NT2/D1 (cell line): Measurements from ENCODE around the gene FAM13B.
"Not testable (repeated sequence)": the region's sequence is repeated elsewhere in the genome, so short reads cannot be mapped to it uniquely, and the experiment has no call there.

Source experiments
- DNase-seq: peaks from one replicate; pipeline ENCODE4 v3.0.0-alpha.2; 2011; ENCODE audit warnings: low read depth, low spot score
- H3K27me3 ChIP-seq: 2 replicates; pipeline ENCODE4 v1.6.0; 2011; ENCODE audit warnings: mild to moderate bottlenecking; ENCODE audit not compliant: insufficient read length, insufficient read depth
- H3K36me3 ChIP-seq: 2 replicates; pipeline ENCODE4 v1.6.1; 2011; ENCODE audit warnings: mild to moderate bottlenecking, low read length, mixed read lengths; ENCODE audit not compliant: insufficient read depth, insufficient read length
- H3K4me1 ChIP-seq: 2 replicates; pipeline ENCODE4 v1.5.1; 2011; ENCODE audit not compliant: insufficient read depth, insufficient read length
- H3K4me3 ChIP-seq: 2 replicates; pipeline ENCODE4 v1.5.1; 2011; ENCODE audit warnings: low read depth; ENCODE audit not compliant: insufficient read length
- H3K9ac ChIP-seq: 2 replicates; pipeline ENCODE4 v1.6.0; 2011; ENCODE audit warnings: low read depth; ENCODE audit not compliant: insufficient read length
- H3K9me3 ChIP-seq: 2 replicates; pipeline ENCODE4 v1.5.1; 2011; ENCODE audit warnings: mild to moderate bottlenecking, low read length; ENCODE audit not compliant: insufficient read depth
- SUZ12 ChIP-seq: IDR thresholded peaks from 2 replicates; pipeline ENCODE4 v1.6.1; 2011; ENCODE audit not compliant: insufficient read length, insufficient read depth; ENCODE audit errors: extremely low read depth
- YY1 ChIP-seq: IDR thresholded peaks from 2 replicates; pipeline ENCODE4 v1.6.1; 2011; ENCODE audit not compliant: insufficient read length, insufficient read depth
- ZNF274 ChIP-seq: IDR thresholded peaks from 2 replicates; pipeline ENCODE4 v1.6.1; 2011; ENCODE audit warnings: mild to moderate bottlenecking, low read depth, low read length

Gene FAM13B

DNA sequence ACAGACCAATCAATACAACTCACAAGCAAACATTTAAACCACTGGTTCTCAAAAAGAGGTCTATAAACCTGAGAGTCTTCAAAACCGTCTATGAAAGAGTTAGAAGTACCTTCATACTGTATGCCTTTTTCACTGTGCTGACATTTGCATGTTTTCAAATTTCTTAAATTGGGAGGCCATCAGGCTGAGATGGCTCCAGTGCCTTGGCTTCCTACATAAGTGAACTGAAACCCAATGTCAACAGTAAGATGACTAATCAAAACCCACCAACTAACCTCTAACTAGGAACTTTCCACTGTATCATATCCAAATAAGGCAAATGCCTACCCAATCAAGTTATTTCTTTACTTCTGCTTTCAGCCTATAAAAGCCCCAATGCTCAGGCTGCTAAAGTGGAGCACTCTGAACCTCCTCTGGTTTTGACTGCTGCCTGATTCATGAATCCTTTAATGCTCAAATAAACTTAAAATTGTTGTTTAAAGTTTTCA is 35.1 kb downstream of the FAM13B start:
- no peak for DNase-seq
- Histone ChIP-seq H3K9me3 (no peaks in the 10 kb centered on the region), H3K4me1 (no peaks in the 10 kb centered on the region), H3K4me3 (no peak overlapping the region), H3K36me3 (peaks cover 10% of the 10 kb centered on the region), H3K27me3 (no peaks in the 10 kb centered on the region), H3K9ac (no peak overlapping the region)
- no peak for TF ChIP-seq ZNF274
- no peak for TF ChIP-seq SUZ12
- no peak for TF ChIP-seq YY1

DNA sequence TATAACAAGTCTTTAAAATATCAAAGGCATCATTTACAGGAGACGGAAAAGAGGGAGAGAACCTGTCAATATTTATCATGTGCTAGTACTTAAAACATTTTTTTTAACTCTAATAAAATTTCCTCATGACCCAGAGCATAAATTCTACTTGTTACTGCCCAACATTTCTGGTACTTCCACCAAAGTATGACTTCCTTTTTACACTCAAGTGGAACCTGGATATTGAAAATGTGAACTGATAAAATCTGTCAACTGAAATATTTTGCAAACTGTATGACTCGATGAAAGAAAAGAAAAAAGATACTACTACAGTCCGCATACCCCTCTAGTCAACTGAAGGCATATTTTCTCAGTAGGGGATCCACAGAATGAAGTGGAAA is 37.1 kb downstream of the FAM13B start:
- peaks cover 13% of the 10 kb centered on the region for H3K36me3 ChIP-seq
- DNase-seq = no peak
- H3K4me1 ChIP-seq = no peaks in the 10 kb centered on the region
- H3K4me3 ChIP-seq = no peak overlapping the region
- no peaks in the 10 kb centered on the region for H3K9me3 ChIP-seq
- H3K27me3 ChIP-seq = no peaks in the 10 kb centered on the region
- no peak for TF ChIP-seq ZNF274
- no peak for TF ChIP-seq YY1
- no peak for TF ChIP-seq SUZ12
- no peak overlapping the region for H3K9ac ChIP-seq

DNA sequence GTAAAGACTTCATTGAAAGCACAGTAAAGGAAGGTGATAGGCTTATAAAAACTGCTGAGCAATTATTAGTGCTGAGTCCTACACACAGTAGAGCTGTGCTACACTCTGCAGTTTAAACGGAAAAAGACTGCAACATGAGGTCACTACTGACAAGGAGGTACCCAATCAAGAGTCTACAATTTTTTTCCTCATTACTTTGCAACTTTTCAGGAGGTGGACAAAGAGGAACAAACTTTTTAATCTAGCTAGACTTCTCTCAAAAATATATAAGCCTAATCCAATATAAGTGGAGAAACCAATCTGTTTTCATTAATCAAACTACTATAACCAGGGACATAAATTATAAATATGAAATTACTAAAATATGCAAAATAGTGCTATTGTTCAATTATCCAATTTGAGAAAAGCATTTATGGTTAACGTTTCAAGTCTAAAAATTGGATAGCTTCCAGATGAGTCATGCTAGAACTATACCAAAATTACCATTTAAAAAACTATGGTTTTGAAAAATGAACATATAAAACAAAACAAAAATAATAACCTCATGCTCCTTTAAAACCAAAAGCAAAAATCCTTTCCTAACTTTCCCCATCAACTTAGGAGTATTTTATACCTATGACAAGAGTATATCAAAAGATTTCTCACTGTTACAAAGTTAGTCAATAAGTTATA is 37.7 kb downstream of the FAM13B start:
- H3K9ac ChIP-seq = no peak overlapping the region
- no peaks in the 10 kb centered on the region for H3K4me1 ChIP-seq
- no peak for TF ChIP-seq YY1
- no peak for TF ChIP-seq ZNF274
- TF ChIP-seq SUZ12 = no peak
- DNase-seq = no peak
- no peaks in the 10 kb centered on the region for H3K9me3 ChIP-seq
- H3K27me3 ChIP-seq = no peaks in the 10 kb centered on the region
- H3K36me3 ChIP-seq = peaks cover 13% of the 10 kb centered on the region
- H3K4me3 ChIP-seq = no peak overlapping the region

DNA sequence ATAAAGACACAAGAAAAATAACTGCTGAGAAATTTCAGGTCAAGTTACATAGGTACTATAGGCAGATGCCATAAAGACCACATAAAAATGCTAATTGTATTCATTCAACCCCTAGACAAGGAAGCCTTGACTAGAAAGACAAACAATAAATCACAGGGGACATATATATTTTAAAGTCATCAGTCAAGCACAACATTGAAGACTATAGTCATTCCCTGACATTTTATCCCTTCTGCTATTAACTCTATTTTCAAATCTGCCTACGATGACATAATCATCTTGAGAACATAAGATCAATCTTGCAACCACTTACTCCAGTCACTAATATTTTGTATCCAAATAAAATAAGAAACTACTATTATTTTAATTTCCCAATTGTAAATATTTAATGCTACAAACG is 38.3 kb downstream of the FAM13B start:
- Histone ChIP-seq H3K4me1 (no peaks in the 10 kb centered on the region), H3K9ac (no peak overlapping the region), H3K9me3 (no peaks in the 10 kb centered on the region), H3K36me3 (peaks cover 8% of the 10 kb centered on the region), H3K27me3 (no peaks in the 10 kb centered on the region), H3K4me3 (no peak overlapping the region)
- no peak for TF ChIP-seq SUZ12
- no peak for TF ChIP-seq YY1
- no peak for TF ChIP-seq ZNF274
- no peak for DNase-seq

DNA sequence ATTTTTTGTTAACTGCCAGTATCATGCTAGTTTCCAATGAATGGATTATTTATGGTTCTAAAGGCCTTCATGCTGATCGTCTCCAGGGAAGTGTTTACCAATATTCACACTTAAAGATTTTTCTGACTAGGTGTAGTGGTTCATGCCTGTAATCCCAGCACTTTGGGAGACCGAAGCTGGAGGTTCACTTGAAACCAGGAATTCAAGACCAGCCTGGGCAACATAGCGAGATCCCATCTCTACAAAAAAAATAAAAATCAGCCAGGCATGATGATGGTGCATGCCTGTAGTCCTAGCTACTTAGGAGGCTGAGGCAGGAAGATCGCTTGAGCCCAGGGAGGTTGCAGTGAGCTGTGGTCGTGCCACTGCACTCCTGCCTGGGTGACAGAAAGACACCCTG is 43.5 kb downstream of the FAM13B start:
- no peaks in the 10 kb centered on the region for H3K4me1 ChIP-seq
- peaks cover 6% of the 10 kb centered on the region for H3K36me3 ChIP-seq
- H3K27me3 ChIP-seq = no peaks in the 10 kb centered on the region

DNA sequence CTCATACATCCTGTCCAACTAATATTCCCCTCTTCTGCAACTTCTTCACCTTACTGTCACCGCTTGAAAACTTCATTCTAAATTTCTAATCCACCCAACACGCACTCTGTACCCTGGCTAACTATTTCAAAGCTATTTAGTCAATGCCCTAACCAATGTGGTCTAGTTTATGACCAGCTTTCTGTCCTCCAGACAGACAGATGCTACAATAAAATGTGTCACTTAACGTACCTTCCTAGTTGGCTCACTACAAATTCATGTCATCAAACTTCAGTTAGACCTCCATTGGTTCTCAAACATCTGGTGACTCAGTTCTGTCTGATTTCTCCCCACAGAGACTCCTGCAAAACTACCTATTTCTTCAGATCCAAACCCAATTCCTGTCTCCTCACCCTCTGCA is 57.7 kb downstream of the FAM13B start:
- Histone ChIP-seq H3K9me3 (no peaks in the 10 kb centered on the region), H3K4me1 (no peaks in the 10 kb centered on the region), H3K27me3 (no peaks in the 10 kb centered on the region), H3K4me3 (no peak overlapping the region), H3K36me3 (peaks cover 18% of the 10 kb centered on the region), H3K9ac (no peak overlapping the region)
- no peak for DNase-seq
- TF ChIP-seq YY1 = no peak
- TF ChIP-seq ZNF274 = no peak
- TF ChIP-seq SUZ12 = no peak

More for the DNA sequence above, 43.5 kb downstream of the FAM13B start:
- DNase-seq = no peak
- H3K4me3 ChIP-seq = no peak overlapping the region
- H3K9ac ChIP-seq = no peak overlapping the region
- H3K9me3 ChIP-seq = no peaks in the 10 kb centered on the region
- TF ChIP-seq YY1 (no peak), SUZ12 (no peak), ZNF274 (no peak)

DNA sequence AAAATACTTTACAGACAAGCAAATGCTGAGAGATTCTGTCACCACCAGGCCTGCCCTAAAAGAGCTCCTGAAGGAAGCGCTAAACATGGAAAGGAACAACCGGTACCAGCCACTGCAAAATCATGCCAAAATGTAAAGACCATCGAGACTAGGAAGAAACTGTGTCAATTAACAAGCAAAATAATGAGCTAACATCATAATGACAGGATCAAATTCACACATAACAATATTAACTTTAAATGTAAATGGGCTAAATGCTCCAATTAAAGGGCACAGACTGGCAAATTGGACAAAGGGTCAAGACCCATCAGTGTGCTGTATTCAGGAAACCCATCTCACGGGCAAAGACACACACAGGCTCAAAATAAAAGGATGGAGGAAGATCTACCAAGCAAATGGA is 62.5 kb downstream of the FAM13B start:
- H3K36me3 ChIP-seq = peaks cover 18% of the 10 kb centered on the region
- H3K4me3 ChIP-seq, DNase-seq, H3K9me3 ChIP-seq, H3K4me1 ChIP-seq, H3K27me3 ChIP-seq, H3K9ac ChIP-seq: not testable (repeated sequence)

DNA sequence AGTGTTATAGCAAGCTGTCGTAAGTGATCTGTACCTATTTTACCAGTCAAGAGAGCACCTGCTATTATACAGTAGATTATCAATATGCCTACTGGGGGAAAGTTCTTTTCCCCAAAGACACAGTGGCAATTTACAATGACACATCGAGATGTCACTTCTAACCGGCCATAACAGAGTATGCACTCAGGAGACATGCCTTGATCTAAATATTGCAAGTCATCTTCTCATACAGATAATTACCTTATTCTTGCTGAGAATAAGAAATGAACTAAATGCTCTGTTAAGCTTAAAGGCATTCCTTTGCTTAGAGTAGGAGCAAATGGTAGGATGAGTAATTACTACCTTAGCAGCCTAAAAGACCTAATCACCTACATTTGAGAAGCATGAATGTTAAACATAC is 72.1 kb downstream of the FAM13B start:
- no peak overlapping the region for H3K9ac ChIP-seq
- TF ChIP-seq SUZ12 (no peak), ZNF274 (no peak), YY1 (no peak)
- no peaks in the 10 kb centered on the region for H3K27me3 ChIP-seq
- no peaks in the 10 kb centered on the region for H3K4me1 ChIP-seq
- H3K36me3 ChIP-seq = peaks cover 44% of the 10 kb centered on the region
- no peak for DNase-seq
- H3K9me3 ChIP-seq = no peaks in the 10 kb centered on the region
- H3K4me3 ChIP-seq = no peak overlapping the region
